Activated naive CD4-positive, alpha-beta T cell (primary cell): ENCODE data around the gene TRABD2B.

Experiments
- DNase-seq, 4 experiments: peaks; one replicate each; lab custom pipeline; 2025; lab: John Stamatoyannopoulos, UW

TRABD2B gene

GRCh38 chr1:47757226-47757975 is 239.8 kb downstream of the TRABD2B start:
- no peak for DNase-seq

- no peak for DNase-seq
Observed at GRCh38 chr1:47756411-47756810, 240.8 kb downstream of the TRABD2B start.

- DNase-seq, result no peak
Observed at GRCh38 chr1:47756006-47756405, 241.2 kb downstream of the TRABD2B start.

GRCh38 chr1:47755101-47755990 is 241.8 kb downstream of the TRABD2B start:
- peak; percentile 3 to 27 (median 8) for DNase-seq

GRCh38 chr1:47754221-47754620 is 243.0 kb downstream of the TRABD2B start:
- no peak for DNase-seq

- no peak for DNase-seq
Observed at GRCh38 chr1:47753808-47754207, 243.4 kb downstream of the TRABD2B start.

- DNase-seq, result no peak
Observed at GRCh38 chr1:47752559-47752958, 244.6 kb downstream of the TRABD2B start.

GRCh38 chr1:47751996-47752451 is 245.2 kb downstream of the TRABD2B start:
- DNase-seq, result no peak

- no peak for DNase-seq
Observed at GRCh38 chr1:47751193-47751592, 246.0 kb downstream of the TRABD2B start.

- DNase-seq, result no peak
Observed at GRCh38 chr1:47745715-47746609, 251.2 kb downstream of the TRABD2B start.

GRCh38 chr1:47742890-47743760 is 254.1 kb downstream of the TRABD2B start:
- DNase-seq, result no peak

GRCh38 chr1:47738560-47739182 is 258.5 kb downstream of the TRABD2B start:
- DNase-seq, result no peak

GRCh38 chr1:47732489-47732888 is 264.7 kb downstream of the TRABD2B start:
- no peak for DNase-seq

GRCh38 chr1:47731730-47732129 is 265.5 kb downstream of the TRABD2B start:
- no peak for DNase-seq

- no peak for DNase-seq
Observed at GRCh38 chr1:47729685-47730084, 267.5 kb downstream of the TRABD2B start.

- no peak for DNase-seq
Observed at GRCh38 chr1:47727697-47728085, 269.5 kb downstream of the TRABD2B start.

GRCh38 chr1:47727051-47727696 is 270.0 kb downstream of the TRABD2B start:
- DNase-seq, result no peak

- peak in 3 of 4 experiments; percentile 19 to 46 (median 28) for DNase-seq
Observed at GRCh38 chr1:47725992-47726855, 271.0 kb downstream of the TRABD2B start.

GRCh38 chr1:47725511-47725991 is 271.6 kb downstream of the TRABD2B start:
- no peak for DNase-seq
